GM10847 (cell line): ENCODE results near the gene CACNA2D1.

ENCODE experiments used
- POLR2A ChIP-seq: IDR thresholded peaks from 2 replicates; pipeline ENCODE4 v1.6.1; 2011; ENCODE audit not compliant: insufficient read length; ENCODE audit errors: extremely low read depth

Gene CACNA2D1

GRCh38 chr7:82335927-82336326 is 107.7 kb downstream of the CACNA2D1 start:
- no peak for TF ChIP-seq POLR2A

GRCh38 chr7:82335001-82335400 is 108.6 kb downstream of the CACNA2D1 start:
- TF ChIP-seq POLR2A: no peak

- no peak for TF ChIP-seq POLR2A
Observed at GRCh38 chr7:82331234-82331633, 112.3 kb downstream of the CACNA2D1 start.

DNA sequence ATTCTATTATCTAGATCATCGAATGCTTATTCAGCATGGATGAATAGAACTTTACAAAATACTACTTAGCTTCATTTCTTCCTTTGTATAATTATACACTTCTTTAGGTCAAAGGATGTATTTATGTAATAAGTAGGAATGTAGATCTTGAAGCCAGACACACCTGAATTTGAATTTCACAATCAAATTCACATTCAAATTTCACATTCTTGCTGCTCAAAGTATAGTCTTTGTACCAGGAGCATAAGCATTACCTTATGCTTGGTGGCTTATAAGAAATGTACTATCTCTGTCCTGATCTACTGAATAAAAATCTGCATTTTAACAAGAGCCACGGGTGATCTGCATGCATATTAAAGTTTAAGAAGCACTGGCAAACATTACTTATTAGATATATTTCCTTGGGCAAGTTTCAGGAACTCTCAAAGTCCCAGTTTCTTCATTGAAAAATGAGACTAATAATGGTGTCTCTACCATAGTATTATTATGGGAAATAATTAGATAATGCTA is 112.8 kb downstream of the CACNA2D1 start:
- TF ChIP-seq POLR2A: no peak

DNA sequence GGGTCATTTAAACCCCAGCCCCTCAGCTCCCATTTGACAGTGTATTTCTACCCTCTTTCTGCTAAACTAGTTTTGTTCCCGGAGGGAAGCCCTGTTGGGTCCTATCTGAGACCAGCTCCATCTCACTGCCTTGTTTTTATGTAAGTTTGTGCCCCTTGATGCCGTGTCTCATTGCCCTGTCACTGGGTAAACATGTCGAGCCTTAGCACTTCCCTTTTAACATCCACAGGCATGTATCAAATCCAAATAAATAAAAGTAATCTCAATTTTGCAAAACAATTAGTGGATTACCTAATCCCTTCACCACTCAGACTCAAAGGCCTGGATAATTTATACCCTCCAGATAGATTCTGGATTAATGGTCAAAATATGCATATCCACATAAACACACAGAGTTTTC is 115.7 kb downstream of the CACNA2D1 start:
- no peak for TF ChIP-seq POLR2A

- no peak for TF ChIP-seq POLR2A
Observed at GRCh38 chr7:82325416-82325815, 118.2 kb downstream of the CACNA2D1 start.

GRCh38 chr7:82323806-82324205 is 119.8 kb downstream of the CACNA2D1 start:
- no peak for TF ChIP-seq POLR2A

DNA sequence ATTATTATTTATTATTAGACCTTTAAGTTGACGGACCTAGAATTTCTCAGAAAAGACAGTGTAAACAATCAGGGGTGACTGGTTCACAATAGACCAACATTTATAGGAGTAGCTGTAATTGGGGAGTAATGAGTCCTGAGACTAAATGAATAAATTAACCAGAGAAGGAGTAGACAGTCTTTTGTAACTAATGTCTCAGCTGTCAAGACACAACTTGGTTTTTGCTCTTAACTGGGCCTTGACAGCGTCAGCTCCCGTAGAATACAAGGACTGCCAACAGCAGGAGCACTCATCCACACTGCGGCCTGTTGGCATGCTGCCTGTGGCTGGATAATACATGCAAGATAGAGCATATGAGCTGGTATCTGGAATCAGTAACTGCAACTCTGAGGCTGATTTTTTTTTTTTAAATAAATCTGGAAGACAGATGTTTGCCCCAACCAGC is 123.9 kb downstream of the CACNA2D1 start:
- TF ChIP-seq POLR2A: no peak

DNA sequence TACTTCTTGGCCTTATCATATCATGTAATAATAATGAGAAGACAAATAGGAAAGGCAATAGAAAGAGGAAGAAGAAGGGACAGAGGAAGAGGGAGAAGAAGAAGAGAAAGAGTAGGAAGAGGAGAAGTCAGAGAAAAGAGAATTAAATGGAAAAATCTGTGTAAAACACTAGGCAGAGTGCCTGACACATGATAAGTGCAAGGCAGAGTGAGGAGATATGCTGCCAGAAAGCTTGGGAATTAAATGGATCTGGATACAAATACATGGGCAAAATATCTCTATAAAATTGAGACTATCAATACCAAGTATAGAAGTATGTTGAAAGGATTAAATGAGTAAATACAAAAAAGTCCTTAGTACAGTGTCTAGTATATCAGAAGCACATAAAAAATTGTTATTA is 124.8 kb downstream of the CACNA2D1 start:
- no peak for TF ChIP-seq POLR2A

DNA sequence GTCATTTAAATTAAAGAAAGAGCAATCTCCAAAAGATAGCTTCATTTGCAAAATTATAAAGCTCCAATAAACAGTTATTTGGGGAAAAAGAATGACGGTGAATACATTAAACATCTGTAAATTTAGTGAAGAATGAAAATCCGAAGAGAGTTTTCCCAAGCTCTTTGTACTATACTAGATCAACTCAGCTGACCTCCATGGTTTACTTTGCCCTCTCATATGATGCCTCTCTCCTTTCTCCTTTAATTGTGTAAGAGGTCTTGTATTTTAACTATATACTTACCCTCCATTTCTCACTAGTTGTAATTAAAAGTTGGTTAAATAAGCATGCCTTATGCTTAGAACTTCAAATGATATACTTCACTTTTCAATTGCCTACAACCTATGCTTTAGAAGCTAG is 125.8 kb downstream of the CACNA2D1 start:
- no peak for TF ChIP-seq POLR2A

- no peak for TF ChIP-seq POLR2A
Observed at GRCh38 chr7:82317257-82317721, 126.3 kb downstream of the CACNA2D1 start.

- TF ChIP-seq POLR2A: no peak
Observed at GRCh38 chr7:82313269-82313668, 130.3 kb downstream of the CACNA2D1 start.

DNA sequence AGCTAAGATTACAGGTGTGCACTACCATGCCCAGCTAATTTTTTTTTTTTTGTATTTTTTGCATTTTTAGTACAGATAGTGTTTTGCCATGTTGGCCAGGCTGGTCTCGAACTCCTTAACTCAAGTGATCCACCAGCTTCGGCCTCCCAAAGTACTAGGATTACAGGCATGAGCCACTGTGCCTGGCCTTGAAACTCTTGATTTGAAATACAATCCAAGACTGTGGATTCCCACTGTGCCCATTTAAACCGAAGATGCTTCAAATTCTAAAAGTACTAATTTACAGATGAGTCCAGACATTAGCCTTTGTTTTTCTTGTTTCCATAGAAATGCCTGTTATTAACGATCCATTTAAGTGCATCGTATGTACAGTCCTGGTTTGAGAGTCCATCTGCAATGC is 130.9 kb downstream of the CACNA2D1 start:
- TF ChIP-seq POLR2A: no peak

DNA sequence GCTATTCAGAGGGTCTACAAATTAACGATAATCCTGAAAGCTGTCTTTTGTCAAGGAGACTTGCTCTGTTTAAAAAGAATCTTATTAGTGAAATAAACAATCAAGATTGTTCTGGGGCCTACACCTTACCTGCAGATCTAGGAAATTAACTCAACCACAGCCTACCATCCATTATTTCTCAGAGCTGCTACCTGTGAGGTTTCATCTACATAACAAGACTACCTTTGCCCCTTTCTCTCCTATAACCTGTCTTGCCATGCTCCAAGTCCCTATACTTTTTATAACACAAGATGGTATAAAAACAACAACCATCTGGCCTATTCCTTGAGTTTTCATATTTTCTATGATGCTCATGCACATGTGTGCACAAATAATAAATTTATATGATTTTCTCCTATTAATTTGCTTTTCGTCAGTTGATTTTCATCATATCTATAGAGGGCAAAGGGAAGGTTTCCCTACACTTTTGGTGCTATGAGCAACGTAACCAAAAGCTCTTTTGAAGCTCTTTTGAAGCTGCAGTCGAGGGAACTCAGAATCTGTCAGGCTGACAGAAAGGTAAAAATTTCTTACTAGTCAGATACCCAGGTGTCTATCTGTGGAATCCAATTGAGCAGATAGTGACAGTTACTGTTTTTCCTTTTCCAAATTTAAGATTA is 138.1 kb downstream of the CACNA2D1 start:
- no peak for TF ChIP-seq POLR2A

- no peak for TF ChIP-seq POLR2A
Observed at GRCh38 chr7:82294865-82295264, 148.7 kb downstream of the CACNA2D1 start.

DNA sequence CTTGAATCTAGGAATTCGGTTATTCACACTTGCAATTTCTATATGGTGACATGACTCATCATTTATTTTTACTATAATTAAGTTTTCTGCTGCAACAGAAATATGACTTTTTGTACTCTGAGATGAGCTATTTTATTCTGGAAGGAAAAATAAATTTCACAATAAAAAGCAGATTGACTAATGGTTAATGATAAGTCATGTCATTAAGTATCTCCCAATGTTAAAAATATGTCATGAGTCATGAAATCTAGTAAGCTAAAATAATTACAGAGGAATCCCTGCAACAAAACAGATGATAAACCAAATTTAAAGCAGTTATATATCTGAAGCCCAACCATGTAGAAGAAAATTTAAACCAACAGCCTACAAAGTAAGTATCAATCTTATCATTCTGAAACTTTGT is 149.2 kb downstream of the CACNA2D1 start:
- no peak for TF ChIP-seq POLR2A

DNA sequence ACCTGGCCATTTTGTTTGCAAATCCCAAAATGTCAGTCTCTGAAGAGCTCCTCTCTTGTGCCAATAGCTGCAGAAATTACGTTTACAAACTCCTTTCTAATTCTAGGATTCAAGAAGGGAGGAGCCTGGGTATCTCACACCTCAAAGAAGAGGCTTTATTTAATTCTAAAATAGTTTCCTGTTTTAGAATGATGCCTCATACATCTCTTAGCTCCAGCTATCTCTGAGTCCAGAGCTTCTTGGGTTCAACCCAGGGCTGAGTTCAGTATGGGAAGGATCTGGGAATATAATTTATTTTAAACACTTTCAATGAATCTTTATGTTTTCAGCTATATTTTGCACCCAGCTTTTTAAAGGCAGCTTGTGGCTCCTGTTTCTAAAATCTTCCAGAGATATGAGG is 150.1 kb downstream of the CACNA2D1 start:
- TF ChIP-seq POLR2A: no peak

- TF ChIP-seq POLR2A: no peak
Observed at GRCh38 chr7:82291931-82292330, 151.6 kb downstream of the CACNA2D1 start.

DNA sequence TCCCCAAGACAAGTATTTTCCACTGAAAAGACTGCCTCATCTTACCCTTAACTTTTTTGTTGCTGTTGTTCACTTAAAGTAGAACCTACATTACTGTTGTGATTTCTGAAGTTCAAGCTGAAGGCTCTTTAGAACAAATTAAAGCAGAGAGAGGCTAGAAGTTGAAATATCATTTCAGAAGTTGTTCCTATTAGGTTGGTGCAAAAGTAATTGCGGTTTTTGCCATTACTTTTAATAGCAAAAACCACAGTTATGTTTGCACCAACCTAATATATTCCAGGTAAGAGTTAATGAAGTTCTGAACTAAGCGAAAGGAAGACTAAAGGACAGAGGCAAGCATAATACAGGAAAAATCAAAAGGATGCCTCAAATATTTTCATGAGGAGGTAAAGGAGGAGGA is 153.7 kb downstream of the CACNA2D1 start:
- TF ChIP-seq POLR2A: no peak
